Measurements from ENCODE around the gene JPH4.

JPH4 gene

GRCh38 chr14:23532658-23533057, 45.9 kb downstream of the JPH4 start:
- in situ Hi-C loops (cut with HindIII; ENCODE audit: low sequenced_read_pairs) = loop anchor here (5.0 kb wide), 1 partner anchor 85 kb away; no protein-coding TSS in a partner anchor

GRCh38 chr14:23531391-23531790, 47.2 kb downstream of the JPH4 start:
- in situ Hi-C loops (cut with HindIII; ENCODE audit: low sequenced_read_pairs) = loop anchor here (5.0 kb wide), 1 partner anchor 84 kb away; no protein-coding TSS in a partner anchor

- in situ Hi-C loops (cut with HindIII; ENCODE audit: low sequenced_read_pairs) = loop anchor here (5.0 kb wide), 1 partner anchor 83 kb away; no protein-coding TSS in a partner anchor
These were observed 48.1 kb downstream of the JPH4 start for GRCh38 chr14:23530375-23531055.

- in situ Hi-C loops (cut with HindIII; ENCODE audit: low sequenced_read_pairs) = no loop called here
These were observed 49.6 kb downstream of the JPH4 start for GRCh38 chr14:23529016-23529415.

GRCh38 chr14:23528555-23528954, 50.0 kb downstream of the JPH4 start:
- in situ Hi-C loops (cut with HindIII; ENCODE audit: low sequenced_read_pairs) = no loop called here

GRCh38 chr14:23525611-23526010, 53.0 kb downstream of the JPH4 start:
- in situ Hi-C loops (cut with HindIII; ENCODE audit: low sequenced_read_pairs) = no loop called here

- in situ Hi-C loops (cut with HindIII; ENCODE audit: low sequenced_read_pairs) = no loop called here
These were observed 53.6 kb downstream of the JPH4 start for GRCh38 chr14:23524954-23525353.

- in situ Hi-C loops (cut with HindIII; ENCODE audit: low sequenced_read_pairs) = no loop called here
These were observed 55.2 kb downstream of the JPH4 start for GRCh38 chr14:23523229-23524016.

- in situ Hi-C loops (cut with HindIII; ENCODE audit: low sequenced_read_pairs) = no loop called here
These were observed 55.9 kb downstream of the JPH4 start for GRCh38 chr14:23522643-23523198.

GRCh38 chr14:23521785-23522640, 56.6 kb downstream of the JPH4 start:
- in situ Hi-C loops (cut with HindIII; ENCODE audit: low sequenced_read_pairs) = no loop called here

GRCh38 chr14:23520899-23521533, 57.6 kb downstream of the JPH4 start:
- in situ Hi-C loops (cut with HindIII; ENCODE audit: low sequenced_read_pairs) = no loop called here

- in situ Hi-C loops (cut with HindIII; ENCODE audit: low sequenced_read_pairs) = no loop called here
These were observed 59.9 kb downstream of the JPH4 start for GRCh38 chr14:23518709-23519108.

Data from DLD1 (cell line).